Neural crest cell (in vitro differentiated cells): ENCODE results near the gene FAM135A. TPM values are rescaled to one million over a fixed set of nuclear protein-coding genes. Genes with fewer than 3 reads are reported as not detected.
"Not testable (repeated sequence)": the region's sequence is repeated elsewhere in the genome, so short reads cannot be mapped to it uniquely, and the experiment has no call there.

ENCODE experiments used
- DNase-seq: peaks from one replicate; pipeline ENCODE4 v3.0.0; 2021; ENCODE audit warnings: low read depth, mixed read lengths, low spot score
- H3K27ac Mint-ChIP-seq: one replicate; pipeline ENCODE4 v1.8.0; 2021; ENCODE audit warnings: mild to moderate bottlenecking, mixed read lengths; ENCODE audit not compliant: unreplicated experiment
- H3K27me3 Mint-ChIP-seq: 2 replicates; pipeline ENCODE4 v1.8.0; 2021; ENCODE audit warnings: low read depth, mild to moderate bottlenecking, mixed read lengths
- H3K36me3 Mint-ChIP-seq: 2 replicates; pipeline ENCODE4 v1.8.0; 2021; ENCODE audit warnings: low read depth, mild to moderate bottlenecking, mixed read lengths
- H3K4me1 Mint-ChIP-seq: 2 replicates; pipeline ENCODE4 v1.8.0; 2021; ENCODE audit warnings: mixed read lengths
- H3K4me3 Mint-ChIP-seq: one replicate; pipeline ENCODE4 v1.8.0; 2021; ENCODE audit warnings: mild to moderate bottlenecking, mixed read lengths
- H3K9me3 Mint-ChIP-seq: 2 replicates; pipeline ENCODE4 v1.8.0; 2021; ENCODE audit warnings: mixed read lengths
- CTCF ChIP-seq: fragments of 200-600 bp; sonication (generic); conservative IDR thresholded peaks from 2 replicates; pipeline ENCODE4 v1.5.0; 2021; ENCODE audit warnings: antibody characterized with exemption, mild to moderate bottlenecking
- total RNA-seq: library from RNA; stranded (reverse); gene quantifications from 2 replicates; pipeline ENCODE4 v1.2.1, GENCODE V29; 2021

The FAM135A gene
- total RNA-seq, 1 donor from 2014 or later = 30.9 TPM

- TF ChIP-seq CTCF = peak; percentile 60
- Mint-ChIP-seq H3K4me1 (peaks cover 14% of the 10 kb centered on the region), H3K36me3 (peaks cover 9% of the 10 kb centered on the region), H3K27me3 (no peaks in the 10 kb centered on the region), H3K4me3 (no peak overlapping the region), H3K9me3 (no peaks in the 10 kb centered on the region), H3K27ac (no peak overlapping the region)
- no peak for DNase-seq
Measured at GRCh38 chr6:70547313-70547712, 134.0 kb downstream of the FAM135A start.

- no peak for DNase-seq
Measured at GRCh38 chr6:70547905-70548304, 134.6 kb downstream of the FAM135A start.

GRCh38 chr6:70549327-70549726 lies 136.0 kb downstream of the FAM135A start:
- no peak overlapping the region for H3K4me3 Mint-ChIP-seq
- TF ChIP-seq CTCF = no peak
- DNase-seq = no peak
- peaks cover 9% of the 10 kb centered on the region for H3K36me3 Mint-ChIP-seq
- H3K4me1 Mint-ChIP-seq = peaks cover 14% of the 10 kb centered on the region
- H3K27ac Mint-ChIP-seq = no peak overlapping the region
- H3K27me3 Mint-ChIP-seq = no peaks in the 10 kb centered on the region
- H3K9me3 Mint-ChIP-seq = no peaks in the 10 kb centered on the region

More at GRCh38 chr6:70547905-70548304, 134.6 kb downstream of the FAM135A start:
- Mint-ChIP-seq H3K27me3 (no peaks in the 10 kb centered on the region), H3K4me1 (peaks cover 14% of the 10 kb centered on the region), H3K9me3 (no peaks in the 10 kb centered on the region), H3K4me3 (no peak overlapping the region), H3K27ac (no peak overlapping the region), H3K36me3 (peaks cover 9% of the 10 kb centered on the region)
- TF ChIP-seq CTCF = no peak

- no peak for TF ChIP-seq CTCF
- no peaks in the 10 kb centered on the region for H3K27me3 Mint-ChIP-seq
- no peaks in the 10 kb centered on the region for H3K9me3 Mint-ChIP-seq
- no peak overlapping the region for H3K4me3 Mint-ChIP-seq
- H3K4me1 Mint-ChIP-seq = peaks cover 10% of the 10 kb centered on the region
- no peak for DNase-seq
- no peak overlapping the region for H3K27ac Mint-ChIP-seq
- H3K36me3 Mint-ChIP-seq = peaks cover 9% of the 10 kb centered on the region
Measured at GRCh38 chr6:70551566-70551965, 138.3 kb downstream of the FAM135A start.

GRCh38 chr6:70552286-70552940 lies 139.1 kb downstream of the FAM135A start:
- H3K27me3 Mint-ChIP-seq, H3K27ac Mint-ChIP-seq, DNase-seq, H3K4me3 Mint-ChIP-seq, H3K4me1 Mint-ChIP-seq, H3K36me3 Mint-ChIP-seq, H3K9me3 Mint-ChIP-seq: not testable (repeated sequence)

- Mint-ChIP-seq H3K27ac (no peak overlapping the region), H3K4me1 (no peaks in the 10 kb centered on the region), H3K27me3 (no peaks in the 10 kb centered on the region), H3K9me3 (no peaks in the 10 kb centered on the region), H3K4me3 (no peak overlapping the region), H3K36me3 (peaks cover 9% of the 10 kb centered on the region)
- TF ChIP-seq CTCF = no peak
- no peak for DNase-seq
Measured at GRCh38 chr6:70552974-70553373, 139.7 kb downstream of the FAM135A start.
